AG09319 (cell line): ENCODE data around the gene FAM193B.
"Not testable (repeated sequence)": the region's sequence is repeated elsewhere in the genome, so short reads cannot be mapped to it uniquely, and the experiment has no call there.

Experiments
- DNase-seq: peaks from one replicate; pipeline ENCODE4 v3.0.0-alpha.2; 2010; ENCODE audit warnings: low read depth; ENCODE audit errors: extremely low read depth
- CTCF ChIP-seq: IDR thresholded peaks from 2 replicates; pipeline ENCODE4 v1.5.1; 2011; ENCODE audit warnings: low read depth, mild to moderate bottlenecking, inconsistent platforms, low read length, moderate library complexity

FAM193B gene

GRCh38 chr5:177536386-177536785 lies 18.0 kb downstream of the FAM193B start:
- no peak for TF ChIP-seq CTCF
- DNase-seq, result no peak

- DNase-seq, result no peak
- no peak for TF ChIP-seq CTCF
Measured at GRCh38 chr5:177535125-177535524, 19.2 kb downstream of the FAM193B start.

- DNase-seq, result not testable (repeated sequence)
Measured at GRCh38 chr5:177534433-177534832, 19.9 kb downstream of the FAM193B start.

GRCh38 chr5:177531209-177531940 lies 23.0 kb downstream of the FAM193B start:
- no peak for TF ChIP-seq CTCF
- no peak for DNase-seq

GRCh38 chr5:177530638-177531037 lies 23.7 kb downstream of the FAM193B start:
- no peak for DNase-seq
- TF ChIP-seq CTCF, result no peak

- no peak for DNase-seq
- TF ChIP-seq CTCF, result no peak
Measured at GRCh38 chr5:177529247-177530203, 24.8 kb downstream of the FAM193B start.

- no peak for TF ChIP-seq CTCF
- no peak for DNase-seq
Measured at GRCh38 chr5:177528631-177529030, 25.7 kb downstream of the FAM193B start.
